Peyer's patch (tissue), 4 donors: ENCODE measurements around the gene GADD45GIP1. TPM values are rescaled to one million over a fixed set of nuclear protein-coding genes. Genes with fewer than 3 reads are reported as not detected.
A peak's percentile ranks its signal among the peaks of the same experiment; 100 is the strongest.

Source experiments
- DNase-seq, 3 donors: peaks; one replicate each; pipeline ENCODE4 v3.0.0-alpha.2; 2017 to 2019
- H3K27ac ChIP-seq, 4 donors: fragments of 200-600 bp; sonication (generic); one replicate each; pipeline ENCODE4 v1.5.1; 2016 to 2019
- H3K27me3 ChIP-seq, 2 donors: fragments of 200-600 bp; sonication (generic); one replicate each; pipeline ENCODE4 v1.5.1; 2019
- H3K36me3 ChIP-seq, 3 donors: fragments of 200-600 bp; sonication (generic); one replicate each; pipeline ENCODE4 v1.5.1; 2016 to 2019
- H3K4me1 ChIP-seq, 4 donors: fragments of 200-600 bp; sonication (generic); one replicate each; pipeline ENCODE4 v1.5.1; 2016 to 2019
- H3K4me3 ChIP-seq, 4 donors: fragments of 200-600 bp; sonication (generic); 1 replicate in 3 of 4; 2 replicates in 1 of 4; pipeline ENCODE4 v1.5.1; 2016 to 2019; ENCODE audit warnings: mild to moderate bottlenecking in 1 of 4
- H3K9me3 ChIP-seq, 4 donors: fragments of 200-600 bp; sonication (generic); one replicate each; pipeline ENCODE4 v1.5.1; 2016 to 2019; ENCODE audit warnings: mild to moderate bottlenecking in 1 of 4
- CTCF ChIP-seq, 6 experiments: fragments of 450-650 bp in 4 of 6; fragments of 200-600 bp in 2 of 6; sonication (generic) in 1 of 6; IDR thresholded peaks; one replicate each; pipeline ENCODE4 v1.5.1; 2017 to 2019; ENCODE audit warnings: antibody characterized with exemption in 6 of 6, mild to moderate bottlenecking in 3 of 6, moderate library complexity in 1 of 6
- POLR2A ChIP-seq, 2 donors: fragments of 450-650 bp; IDR thresholded peaks; one replicate each; pipeline ENCODE4 v1.5.1; 2017; ENCODE audit warnings: antibody characterized with exemption in 2 of 2, mild to moderate bottlenecking in 2 of 2, moderate library complexity in 2 of 2
- total RNA-seq, 4 donors: library from RNA; depleted of rRNA; stranded (reverse); fragments of >200 nt; gene quantifications; one replicate each; pipeline ENCODE4 v1.1.0, GENCODE V29; 2016

Gene GADD45GIP1
- total RNA-seq, 4 donors from 2014 or later: 12.5 to 43.7 (median 15.6) TPM

- no peaks in the 10 kb centered on the region for H3K27me3 ChIP-seq
- no peak overlapping the region for H3K4me3 ChIP-seq
- H3K27ac ChIP-seq: no peak overlapping the region
- no peaks in the 10 kb centered on the region for H3K9me3 ChIP-seq
- peaks cover 0 to 18% (median 0%) of the 10 kb centered on the region in 3 donors for H3K36me3 ChIP-seq
- no peak for DNase-seq
- H3K4me1 ChIP-seq: peaks cover 4 to 44% (median 28%) of the 10 kb centered on the region in 4 donors
- TF ChIP-seq POLR2A (IDR thresholded peaks at IDR 0.05) (no peak), CTCF (IDR thresholded peaks at IDR 0.05) (no peak)
These were observed 20.4 kb downstream of the GADD45GIP1 start for GRCh38 chr19:12936582-12936981.

- DNase-seq: no peak
- Histone ChIP-seq H3K9me3 (no peaks in the 10 kb centered on the region), H3K27me3 (no peaks in the 10 kb centered on the region), H3K27ac (no peak overlapping the region), H3K4me3 (no peak overlapping the region), H3K36me3 (peaks cover 0 to 9% (median 0%) of the 10 kb centered on the region in 3 donors), H3K4me1 (peaks cover 4 to 29% (median 19%) of the 10 kb centered on the region in 4 donors)
- TF ChIP-seq CTCF (IDR thresholded peaks at IDR 0.05) (no peak), POLR2A (IDR thresholded peaks at IDR 0.05) (no peak)
These were observed 22.0 kb downstream of the GADD45GIP1 start for GRCh38 chr19:12935071-12935470.

GRCh38 chr19:12933287-12934072 is 23.5 kb downstream of the GADD45GIP1 start, which contains the start of gene FARSA:
FARSA (minus strand) TSS chr19:12933711; CDS start chr19:12933696, 15 bp downstream.
- Histone ChIP-seq H3K27ac (peak within 1 kb of the TSS; percentile 58 to 92 (median 73)), H3K9me3 (no peaks in the 10 kb centered on the region), H3K27me3 (no peaks in the 10 kb centered on the region), H3K4me1 (peaks cover 4 to 21% (median 13%) of the 10 kb centered on the region in 4 donors), H3K4me3 (peak within 1 kb of the TSS; percentile 86 to 94 (median 92)), H3K36me3 (peaks cover 0 to 21% (median 0%) of the 10 kb centered on the region in 3 donors)
- TF ChIP-seq POLR2A (IDR thresholded peaks at IDR 0.05) (peak; percentile 41 to 69), CTCF (IDR thresholded peaks at IDR 0.05) (no peak)
- peak; percentile 92 to 97 (median 94) for DNase-seq

- no peaks in the 10 kb centered on the region for H3K9me3 ChIP-seq
- H3K4me3 ChIP-seq: peak overlapping the region; percentile 86 to 94 (median 92)
- H3K27me3 ChIP-seq: no peaks in the 10 kb centered on the region
- H3K27ac ChIP-seq: peak overlapping the region; percentile 58 to 92 (median 73)
- no peak for TF ChIP-seq POLR2A (IDR thresholded peaks at IDR 0.05)
- no peak for TF ChIP-seq CTCF (IDR thresholded peaks at IDR 0.05)
- H3K36me3 ChIP-seq: peaks cover 0 to 28% (median 0%) of the 10 kb centered on the region in 3 donors
- H3K4me1 ChIP-seq: peaks cover 4 to 18% (median 11%) of the 10 kb centered on the region in 4 donors
- no peak for DNase-seq
These were observed 24.4 kb downstream of the GADD45GIP1 start for GRCh38 chr19:12932392-12933286.

- TF ChIP-seq POLR2A (IDR thresholded peaks at IDR 0.05): no peak
- no peak for TF ChIP-seq CTCF (IDR thresholded peaks at IDR 0.05)
- Histone ChIP-seq H3K9me3 (no peaks in the 10 kb centered on the region), H3K27ac (no peak overlapping the region), H3K27me3 (no peaks in the 10 kb centered on the region), H3K4me3 (no peak overlapping the region), H3K4me1 (peaks cover 4 to 13% (median 7%) of the 10 kb centered on the region in 4 donors), H3K36me3 (peaks cover 0 to 53% (median 0%) of the 10 kb centered on the region in 3 donors)
- DNase-seq: no peak
These were observed 26.9 kb downstream of the GADD45GIP1 start for GRCh38 chr19:12930002-12930645.
